K562 (cell line): ENCODE results near the gene TAMALIN.

Source experiments
- CBX5 ChIP-seq: IDR thresholded peaks from 2 replicates; pipeline ENCODE4 v1.6.1; 2014; ENCODE audit warnings: low read depth, borderline replicate concordance
- CTCF ChIP-seq, 3 experiments: IDR thresholded peaks in 2 of 3; conservative IDR thresholded peaks in 1 of 3; 2 replicates each; pipeline ENCODE4 v1.5.1; 2011 to 2012; ENCODE audit warnings: low read length in 3 of 3, mild to moderate bottlenecking in 3 of 3, control low read depth in 2 of 3, improper control_type of control experiment in 1 of 3, inconsistent platforms in 1 of 3, low read depth in 1 of 3, mixed read lengths in 1 of 3, moderate library complexity in 1 of 3; ENCODE audit not compliant: insufficient read depth in 2 of 3
- E2F4 ChIP-seq: sonication (generic); formaldehyde crosslinking; IDR thresholded peaks from 2 replicates; pipeline ENCODE4 v1.8.0; 2022; ENCODE audit warnings: mild to moderate bottlenecking, low read depth, missing genetic modification reagents
- HDAC2 ChIP-seq: fragments of 450-650 bp; IDR thresholded peaks from 2 replicates; pipeline ENCODE4 v1.6.1; 2016; ENCODE audit warnings: mild to moderate bottlenecking
- MYC ChIP-seq, 2 experiments: fragments of 250-450 bp in 1 of 2; sonication (Bioruptor Pico) in 1 of 2; IDR thresholded peaks; 2 replicates each; pipeline versions ENCODE4 v1.5.1 to v1.6.1; 2012 to 2021; ENCODE audit warnings: low read depth in 2 of 2, borderline replicate concordance in 1 of 2, improper control_type of control experiment in 1 of 2, low read length in 1 of 2, mild to moderate bottlenecking in 1 of 2, moderate library complexity in 1 of 2
- RFX5 ChIP-seq: IDR thresholded peaks from 2 replicates; pipeline ENCODE4 v1.6.1; 2011; ENCODE audit warnings: low read depth, mild to moderate bottlenecking, improper control_type of control experiment, low read length
- SAFB ChIP-seq: fragments of 200-400 bp; formaldehyde crosslinking; IDR thresholded peaks from 2 replicates; pipeline ENCODE4 v1.6.1; 2017; ENCODE audit warnings: low read depth, low read length, borderline replicate concordance
- TGIF2 ChIP-seq: sonication (generic); formaldehyde crosslinking; IDR thresholded peaks from 2 replicates; pipeline ENCODE4 v1.8.1; 2022; ENCODE audit warnings: mild to moderate bottlenecking, missing genetic modification reagents, moderate library complexity
- USF1 ChIP-seq: sonication (generic); formaldehyde crosslinking; IDR thresholded peaks from 2 replicates; pipeline ENCODE4 v1.9.0; 2022; ENCODE audit warnings: mild to moderate bottlenecking, missing genetic modification reagents
- ZNF217 ChIP-seq: sonication (generic); formaldehyde crosslinking; IDR thresholded peaks from 2 replicates; pipeline ENCODE4 v1.8.0; 2022; ENCODE audit warnings: mild to moderate bottlenecking, missing genetic modification reagents

GRCh38 chr12:52061470-52062166 lies 54.9 kb downstream of the TAMALIN start:
- TF ChIP-seq MYC (IDR thresholded peaks at IDR 0.05; ENCODE audit: low read depth, low read length): no peak
- TF ChIP-seq MYC (CRISPR knock-in tag; IDR thresholded peaks at IDR 0.05; ENCODE audit: borderline replicate concordance, low read depth): no peak
- TF ChIP-seq CTCF (IDR thresholded peaks at IDR 0.05 in 2 of 3, conservative IDR thresholded peaks at IDR 0.05 in 1 of 3; ENCODE audit: insufficient read depth in 2 of 3, low read depth in 1 of 3, low read length in 3 of 3): no peak
- no peak for TF ChIP-seq SAFB
- TF ChIP-seq RFX5: no peak
- no peak for TF ChIP-seq USF1
- no peak for TF ChIP-seq E2F4
- no peak for TF ChIP-seq TGIF2 (CRISPR knock-in tag)
- TF ChIP-seq ZNF217 (CRISPR knock-in tag): no peak
- TF ChIP-seq HDAC2: no peak
- no peak for TF ChIP-seq CBX5
